ENCODE measurements around the gene SLC19A1. TPM values are rescaled to one million over a fixed set of nuclear protein-coding genes. Genes with fewer than 3 reads are reported as not detected.

SLC19A1 gene
- total RNA-seq, 6 experiments from 2014 or later = 4.5 to 24.5 (median 15.7) TPM

DNA sequence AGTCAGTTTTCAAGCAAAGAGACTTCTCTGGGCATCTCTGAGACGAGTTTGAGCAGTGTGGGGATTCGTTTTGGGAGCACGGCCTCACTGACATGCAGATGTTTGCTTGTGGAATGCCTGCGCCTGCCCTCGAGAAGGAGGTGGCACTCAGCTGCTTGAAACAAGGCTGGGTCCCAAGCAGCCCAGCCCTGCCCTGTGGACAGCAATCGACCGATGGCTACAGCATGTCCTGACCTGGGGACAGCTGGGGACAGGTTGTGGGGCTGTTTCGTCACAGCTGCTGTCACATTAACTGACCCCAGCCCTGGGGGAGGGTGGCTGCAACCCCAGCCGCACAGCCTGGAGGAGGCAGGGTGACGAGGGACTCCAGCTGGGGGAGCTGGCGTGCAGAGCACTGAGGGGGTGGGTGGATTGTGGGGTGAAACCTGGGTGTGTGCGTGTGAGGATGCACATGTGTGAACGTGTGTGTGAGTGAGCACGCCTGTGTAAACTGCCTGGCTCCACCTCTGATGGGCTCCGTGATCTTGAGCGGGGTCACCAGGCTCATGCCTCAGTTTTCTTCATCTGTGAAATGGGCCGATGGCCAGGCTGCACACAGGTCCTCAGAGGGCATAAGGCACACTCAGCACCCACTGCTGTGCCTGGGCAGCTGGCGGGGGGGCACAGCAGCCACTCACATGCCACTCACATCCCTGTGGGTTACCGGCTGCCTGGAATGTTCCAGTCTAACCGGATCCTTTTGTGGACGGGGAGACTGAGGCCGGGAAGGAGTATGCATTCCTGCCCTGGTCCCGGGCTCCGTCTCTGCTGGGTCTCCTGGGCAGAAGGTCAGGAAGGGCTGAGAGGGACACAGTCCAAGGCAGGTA is 87.9 kb downstream of the SLC19A1 start:
- ATAC-seq = peak; percentile 56 to 72 (median 68)
- intact Hi-C loops (cut with DNase I) = no loop called here
- Histone ChIP-seq H3K36me3 (peaks cover 0 to under 1% (median 0%) of the 10 kb centered on the region in 4 donors), H3K4me1 (peaks cover 0 to 42% (median 16%) of the 10 kb centered on the region in 4 donors), H3K4me3 (peak overlapping the region; percentile 69 to 91 (median 79)), H3K9me3 (no peaks in the 10 kb centered on the region), H3K27ac (peak overlapping the region; percentile 39 to 78 (median 43)), H3K27me3 (no peaks in the 10 kb centered on the region)
- peak; percentile 88 to 98 (median 96) for DNase-seq
- TF ChIP-seq POLR2A (IDR thresholded peaks at IDR 0.05) = no peak
- TF ChIP-seq, protein P1, sequence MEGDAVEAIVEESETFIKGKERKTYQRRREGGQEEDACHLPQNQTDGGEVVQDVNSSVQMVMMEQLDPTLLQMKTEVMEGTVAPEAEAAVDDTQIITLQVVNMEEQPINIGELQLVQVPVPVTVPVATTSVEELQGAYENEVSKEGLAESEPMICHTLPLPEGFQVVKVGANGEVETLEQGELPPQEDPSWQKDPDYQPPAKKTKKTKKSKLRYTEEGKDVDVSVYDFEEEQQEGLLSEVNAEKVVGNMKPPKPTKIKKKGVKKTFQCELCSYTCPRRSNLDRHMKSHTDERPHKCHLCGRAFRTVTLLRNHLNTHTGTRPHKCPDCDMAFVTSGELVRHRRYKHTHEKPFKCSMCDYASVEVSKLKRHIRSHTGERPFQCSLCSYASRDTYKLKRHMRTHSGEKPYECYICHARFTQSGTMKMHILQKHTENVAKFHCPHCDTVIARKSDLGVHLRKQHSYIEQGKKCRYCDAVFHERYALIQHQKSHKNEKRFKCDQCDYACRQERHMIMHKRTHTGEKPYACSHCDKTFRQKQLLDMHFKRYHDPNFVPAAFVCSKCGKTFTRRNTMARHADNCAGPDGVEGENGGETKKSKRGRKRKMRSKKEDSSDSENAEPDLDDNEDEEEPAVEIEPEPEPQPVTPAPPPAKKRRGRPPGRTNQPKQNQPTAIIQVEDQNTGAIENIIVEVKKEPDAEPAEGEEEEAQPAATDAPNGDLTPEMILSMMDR (IDR thresholded peaks at IDR 0.05) = peak in 3 of 4 donors; percentile 14 to 38 (median 34)
- 27% methylated on average over 7 of the region's 24 CpGs for WGBS (ENCODE audit: insufficient coverage, low coverage, low lambda C conversion rate, missing lambda C conversion rate)

DNA sequence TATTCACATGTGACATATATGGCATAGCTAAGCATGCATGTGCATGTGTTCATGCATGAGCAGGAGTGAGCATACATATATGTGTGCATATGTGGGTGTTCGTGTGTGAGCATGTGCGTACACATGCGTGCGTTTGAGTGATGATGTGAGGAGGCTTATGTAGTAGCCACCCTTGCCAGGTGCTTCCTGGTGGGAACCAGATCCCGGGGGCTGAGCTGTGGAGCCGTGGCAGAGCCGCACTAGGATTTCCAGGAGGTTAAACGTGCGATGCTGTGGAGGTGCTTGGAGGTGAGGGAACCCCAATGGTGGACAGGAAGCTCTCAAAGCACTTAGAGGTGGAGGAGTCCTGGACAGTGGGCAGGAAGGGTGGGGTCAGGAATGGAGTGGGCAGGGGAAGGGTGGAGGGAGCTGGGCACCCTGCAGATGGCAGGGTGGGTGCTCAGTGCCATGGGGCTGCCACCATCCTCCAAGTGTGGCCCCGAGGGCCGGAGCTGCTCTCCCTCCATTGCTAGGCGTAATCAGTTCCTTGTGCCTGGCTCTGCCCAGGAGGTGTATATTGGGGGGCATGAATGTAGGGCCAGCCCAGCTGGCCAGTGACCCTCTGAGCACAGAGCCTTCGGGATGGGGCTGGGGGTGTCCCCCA is 88.8 kb downstream of the SLC19A1 start:
- Histone ChIP-seq H3K36me3 (no peaks in the 10 kb centered on the region), H3K27me3 (no peaks in the 10 kb centered on the region), H3K4me1 (peaks cover 0 to 43% (median 16%) of the 10 kb centered on the region in 4 donors), H3K27ac (peak overlapping the region in 1 of 3 donors; percentile 42), H3K4me3 (no peak overlapping the region), H3K9me3 (no peaks in the 10 kb centered on the region)
- intact Hi-C loops (cut with DNase I) = no loop called here
- ATAC-seq (no peak), DNase-seq (peak in 2 of 3 donors; percentile 18 to 46)
- 65% methylated on average over 11 of the region's 13 CpGs for whole genome bisulfite sequencing (ENCODE audit: insufficient coverage, low coverage, low lambda C conversion rate, missing lambda C conversion rate)
- TF ChIP-seq, protein P1 (IDR thresholded peaks at IDR 0.05) = no peak
- no peak for TF ChIP-seq POLR2A (IDR thresholded peaks at IDR 0.05)

DNA sequence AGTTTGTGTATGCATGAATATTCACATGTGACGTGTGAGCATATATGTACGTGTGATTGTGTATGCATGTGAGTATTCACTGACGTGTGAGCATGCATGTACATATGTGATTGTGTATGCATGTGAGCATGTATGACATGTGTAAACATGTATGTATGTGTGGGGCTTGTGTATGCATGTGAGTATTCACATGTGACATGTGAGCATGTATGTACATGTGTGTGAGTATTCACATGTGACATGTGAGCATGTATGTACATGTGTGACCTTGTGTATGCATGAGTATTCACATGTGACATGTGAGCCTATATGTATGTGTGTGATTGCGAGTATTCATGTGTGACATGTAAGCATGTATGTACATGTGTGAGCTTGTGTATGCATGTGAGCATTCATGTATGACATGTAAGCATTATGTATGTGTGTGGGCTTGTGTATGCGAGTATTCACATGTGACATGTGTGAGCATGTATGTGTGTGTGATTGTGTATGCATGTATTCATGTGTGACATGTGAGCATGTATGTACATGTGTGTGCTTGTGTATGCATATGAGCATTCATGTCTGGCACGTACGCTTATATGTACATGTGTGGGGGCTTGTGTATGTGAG is 89.4 kb downstream of the SLC19A1 start:
- intact Hi-C loops (cut with DNase I) = no loop called here
- WGBS (ENCODE audit: insufficient coverage, low coverage, low lambda C conversion rate, missing lambda C conversion rate) = 86% methylated on average over 6 of the region's 7 CpGs
- no peak for ATAC-seq
- no peak for DNase-seq
- Histone ChIP-seq H3K27ac (no peak overlapping the region), H3K27me3 (no peaks in the 10 kb centered on the region), H3K4me1 (peaks cover 0 to 49% (median 16%) of the 10 kb centered on the region in 4 donors), H3K9me3 (no peaks in the 10 kb centered on the region), H3K36me3 (no peaks in the 10 kb centered on the region), H3K4me3 (no peak overlapping the region)
- no peak for TF ChIP-seq POLR2A (IDR thresholded peaks at IDR 0.05)
- TF ChIP-seq, protein P1 (IDR thresholded peaks at IDR 0.05) = no peak

DNA sequence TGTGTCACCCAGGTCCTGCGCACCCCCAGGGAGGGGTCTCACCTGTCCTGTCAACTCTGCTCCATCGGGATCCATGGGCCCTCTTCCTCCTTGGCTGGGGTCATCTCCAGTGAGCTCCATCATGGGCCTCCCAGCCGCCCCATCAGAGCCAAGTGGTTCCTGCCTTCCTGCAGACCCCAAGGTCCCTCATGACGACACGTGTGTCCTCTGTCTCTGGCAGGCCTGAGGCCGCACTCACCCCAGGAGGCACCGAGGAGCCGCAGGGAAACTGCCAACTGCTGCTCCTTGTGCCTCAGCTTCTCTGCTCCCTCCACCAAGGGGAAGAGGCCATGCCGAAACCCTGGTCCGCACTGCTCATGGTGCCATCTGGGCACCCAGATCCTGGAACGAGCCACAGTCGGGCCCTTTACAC is 90.5 kb downstream of the SLC19A1 start:
- no peak for TF ChIP-seq POLR2A (IDR thresholded peaks at IDR 0.05)
- no peak overlapping the region for H3K4me3 ChIP-seq
- peaks cover 0 to 51% (median 16%) of the 10 kb centered on the region in 4 donors for H3K4me1 ChIP-seq
- no peak for ATAC-seq
- no peaks in the 10 kb centered on the region for H3K9me3 ChIP-seq
- intact Hi-C loops (cut with DNase I) = no loop called here
- H3K36me3 ChIP-seq = no peaks in the 10 kb centered on the region
- DNase-seq = peak in 1 of 3 donors; percentile 16
- WGBS (ENCODE audit: insufficient coverage, low coverage, low lambda C conversion rate, missing lambda C conversion rate) = no CpG with 5 or more reads among the region's 12 CpGs
- no peaks in the 10 kb centered on the region for H3K27me3 ChIP-seq
- H3K27ac ChIP-seq = no peak overlapping the region

All from right lobe of liver (tissue), 6 donors.